Hippocampal formation (tissue), 2 donors: ENCODE data around the gene RITA1.
A peak's percentile ranks its signal among the peaks of the same experiment; 100 is the strongest.

ENCODE experiments used
- DNase-seq, 2 donors: peaks; one replicate each; lab custom pipeline; 2025; lab: John Stamatoyannopoulos, UW

The RITA1 gene

DNA sequence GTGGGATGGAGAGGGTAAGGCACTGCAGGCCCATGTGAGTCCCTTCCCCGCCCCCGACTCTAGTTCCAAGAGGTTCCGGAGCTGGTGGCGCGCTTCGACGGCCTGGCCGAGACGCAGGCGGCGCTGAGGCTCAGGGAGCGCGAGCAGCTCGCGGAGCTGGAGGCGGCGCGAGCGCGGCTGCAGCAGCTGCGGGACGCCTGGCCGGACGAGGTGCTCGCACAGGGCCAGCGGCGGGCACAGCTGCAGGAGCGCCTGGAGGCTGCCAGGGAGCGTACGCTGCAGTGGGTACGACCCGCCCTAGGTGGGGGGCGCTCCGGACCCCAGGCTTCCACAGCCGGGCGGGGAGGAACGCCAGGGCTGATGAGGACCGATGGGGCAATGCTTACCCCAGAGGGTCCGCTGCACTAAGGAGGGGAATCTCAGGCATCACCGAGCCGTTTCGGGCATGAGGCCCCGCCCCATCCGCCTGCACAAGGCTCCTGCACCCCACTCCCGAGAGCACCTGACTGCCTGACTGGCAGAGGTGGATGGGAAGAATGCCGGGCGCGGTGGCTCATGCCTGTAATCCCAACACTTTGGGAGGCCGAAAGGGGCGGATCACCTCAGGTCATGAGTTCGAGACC, 31.1 kb upstream of the RITA1 start:
- DNase-seq: no peak

GRCh38 chr12:113155060-113155459, 30.5 kb upstream of the RITA1 start:
- DNase-seq: no peak

DNA sequence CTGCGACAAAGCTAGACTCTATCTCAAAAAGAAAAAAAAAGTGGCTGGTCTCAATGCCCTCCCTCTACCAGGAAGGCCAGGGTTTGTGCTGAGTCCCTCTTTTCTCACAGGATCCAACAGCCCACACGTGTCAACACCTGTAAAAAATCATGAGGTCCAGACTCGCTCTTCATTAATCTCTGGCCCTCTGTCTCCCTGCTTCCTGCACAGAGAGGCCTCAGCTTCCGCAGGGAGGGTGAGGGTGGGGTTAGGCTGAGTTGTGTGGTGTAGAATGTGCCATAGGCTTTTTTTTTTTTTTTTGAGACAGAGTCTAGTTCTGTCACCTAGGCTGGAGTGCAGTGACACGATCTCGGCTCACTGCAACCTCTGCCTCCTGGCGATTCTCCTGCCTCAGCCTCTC, 29.9 kb upstream of the RITA1 start:
- no peak for DNase-seq

- DNase-seq: no peak
These were observed 28.2 kb upstream of the RITA1 start for GRCh38 chr12:113157218-113157859.

- no peak for DNase-seq
These were observed 26.9 kb upstream of the RITA1 start for GRCh38 chr12:113158439-113159203.

GRCh38 chr12:113159937-113160336, 25.6 kb upstream of the RITA1 start:
- DNase-seq: no peak

- DNase-seq: peak in 1 of 2 donors; percentile 16
These were observed 24.0 kb upstream of the RITA1 start for GRCh38 chr12:113161415-113162016.

DNA sequence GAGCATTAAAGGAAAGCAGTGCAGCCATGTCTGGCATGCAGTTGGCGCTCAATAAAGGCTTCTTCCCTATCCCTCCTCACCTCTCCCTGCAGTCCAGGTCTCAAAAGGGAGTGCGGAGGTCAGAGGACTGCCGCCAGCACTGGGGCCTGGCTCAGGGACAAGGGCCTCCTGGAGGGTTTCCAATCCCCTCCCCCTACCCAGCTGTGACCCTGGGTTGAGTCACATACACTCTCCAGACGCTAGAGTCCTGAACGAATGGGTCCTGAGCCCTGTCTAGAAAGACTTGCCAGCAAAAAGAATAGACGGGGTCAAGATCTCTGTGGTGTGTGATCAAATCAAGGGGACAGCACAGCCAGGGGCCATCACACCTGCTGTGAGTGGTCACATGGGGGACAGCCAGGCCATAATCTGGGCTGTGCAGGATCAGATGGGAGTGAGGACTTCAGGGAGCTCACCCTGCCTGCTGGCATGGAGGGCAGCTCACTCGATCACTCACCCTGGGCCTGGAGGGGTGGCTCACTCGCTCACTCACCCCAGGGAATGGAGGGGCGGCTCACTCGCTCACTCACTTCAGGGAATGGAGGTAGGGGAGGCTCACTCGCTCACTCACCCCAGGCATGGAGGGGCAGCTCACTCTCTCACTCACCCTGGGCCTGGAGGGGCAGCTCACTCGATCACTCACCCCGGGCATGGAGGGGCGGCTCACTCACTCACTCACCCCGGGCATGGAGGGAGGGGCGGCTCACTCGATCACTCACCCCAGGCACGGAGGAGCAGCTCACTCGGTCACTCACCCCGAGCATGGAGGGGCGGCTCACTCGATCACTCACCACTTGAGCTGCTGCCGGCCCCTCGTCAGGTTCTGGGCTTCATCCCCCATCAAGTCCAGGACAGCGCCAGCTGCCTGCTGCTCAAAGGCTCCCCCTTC, 23.2 kb upstream of the RITA1 start:
- DNase-seq: no peak

GRCh38 chr12:113163030-113163360, 22.5 kb upstream of the RITA1 start:
- no peak for DNase-seq

DNA sequence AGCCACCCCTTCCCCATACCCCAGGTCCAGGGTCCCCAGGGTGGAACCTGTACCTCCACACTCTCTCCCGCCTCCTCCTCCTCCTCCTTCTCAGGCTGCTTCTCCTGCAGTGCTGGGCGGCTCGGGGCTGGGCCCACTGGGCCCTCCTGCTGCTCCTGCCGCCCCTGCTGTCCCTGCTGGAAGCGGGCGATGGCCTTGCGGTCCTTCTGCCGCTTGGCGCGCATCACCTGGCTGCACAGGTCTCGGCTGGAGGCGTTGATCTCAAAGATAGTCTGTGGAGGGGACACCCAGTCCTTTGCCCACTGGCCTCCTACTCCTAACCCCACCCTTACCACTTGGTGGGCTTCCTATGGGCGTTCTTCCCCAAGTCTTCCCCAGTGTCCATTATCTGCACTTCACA, 21.5 kb upstream of the RITA1 start:
- DNase-seq: no peak

- no peak for DNase-seq
These were observed 19.7 kb upstream of the RITA1 start for GRCh38 chr12:113165521-113166450.

DNA sequence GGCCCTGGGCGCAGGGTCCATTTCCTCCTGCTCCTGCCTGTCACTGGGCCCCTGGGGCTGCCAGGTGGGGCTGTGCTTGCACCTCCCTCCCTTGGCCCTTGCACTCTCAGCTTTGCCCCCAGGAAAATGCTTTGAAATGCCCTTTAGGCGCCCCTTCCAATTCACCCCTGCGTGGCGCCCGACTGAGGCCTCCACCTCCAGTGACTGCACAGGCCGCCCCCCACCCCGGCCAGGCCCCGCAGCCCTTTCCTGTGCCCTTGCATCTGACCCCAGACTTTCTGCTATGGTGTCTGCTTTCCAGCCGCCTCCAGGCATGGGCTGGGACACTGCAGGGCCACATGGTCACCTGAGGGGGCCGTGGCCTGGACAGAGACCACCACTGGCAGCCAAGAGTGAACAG, 17.7 kb upstream of the RITA1 start:
- no peak for DNase-seq

DNA sequence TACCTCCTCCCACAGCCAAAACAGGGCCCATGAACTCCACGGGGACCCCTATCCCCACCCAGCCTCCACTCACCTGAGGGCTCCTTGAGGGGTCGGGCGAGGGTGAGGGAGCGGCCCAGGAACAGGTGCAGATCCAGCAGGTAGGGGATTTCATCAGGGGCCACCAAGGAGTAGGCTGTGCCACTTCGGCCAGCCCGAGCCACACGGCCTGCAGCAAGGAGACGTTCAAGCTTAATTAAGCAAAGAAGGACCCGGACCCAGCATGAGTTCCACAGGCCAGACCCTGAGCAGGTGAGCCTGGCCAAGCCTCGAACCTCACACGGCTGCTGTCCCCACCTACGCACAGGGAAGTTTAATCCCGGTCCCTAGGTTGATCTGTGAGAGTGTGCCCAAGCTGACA, 15.8 kb upstream of the RITA1 start:
- DNase-seq: no peak

GRCh38 chr12:113170457-113170856, 15.1 kb upstream of the RITA1 start:
- DNase-seq: no peak

GRCh38 chr12:113170926-113171325, 14.6 kb upstream of the RITA1 start:
- no peak for DNase-seq

DNA sequence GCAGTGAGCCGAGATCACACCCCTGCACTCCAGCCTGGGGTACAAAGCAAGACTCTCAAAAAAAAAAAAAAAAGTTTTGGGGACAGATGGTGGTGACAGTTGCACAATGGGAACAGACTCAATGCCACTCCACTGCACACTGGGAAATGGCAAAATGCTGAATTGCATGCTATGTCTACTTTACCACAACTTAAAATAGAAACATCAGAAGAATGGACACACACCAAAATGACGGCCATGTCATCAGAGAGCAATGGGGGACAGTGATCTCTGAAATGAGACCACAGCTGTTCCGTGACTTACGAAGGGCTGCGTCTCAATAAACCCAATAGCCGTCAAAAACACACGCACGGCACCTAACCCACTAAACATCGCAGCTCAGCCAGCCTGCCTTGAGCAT, 14.0 kb upstream of the RITA1 start:
- no peak for DNase-seq

GRCh38 chr12:113172185-113172584, 13.3 kb upstream of the RITA1 start:
- no peak for DNase-seq

GRCh38 chr12:113173081-113173698, 12.3 kb upstream of the RITA1 start:
- no peak for DNase-seq

- peak in 1 of 2 donors; percentile 60 for DNase-seq
These were observed 10.8 kb upstream of the RITA1 start for GRCh38 chr12:113174461-113175384.
